Dedifferentiated amniotic fluid mesenchymal stem cell (primary cell): Measurements from ENCODE around the gene HLA-DOB.

Source experiments
- DNase-seq: peaks from one replicate; pipeline ENCODE4 v3.0.0-alpha.2; 2016; ENCODE audit errors: extremely low spot score

Gene HLA-DOB

GRCh38 chr6:32816746-32817204 lies at the start of gene HLA-DOB:
TSS of gene HLA-DOB (minus strand) at chr6:32817002. CDS start at chr6:32816951, 51 bp downstream.
- DNase-seq = no peak

GRCh38 chr6:32865724-32866443 lies 49.1 kb upstream of the HLA-DOB start:
- no peak for DNase-seq

GRCh38 chr6:32862725-32863124 lies 45.9 kb upstream of the HLA-DOB start:
- no peak for DNase-seq

GRCh38 chr6:32860674-32861073 lies 43.9 kb upstream of the HLA-DOB start:
- DNase-seq = no peak

GRCh38 chr6:32858194-32858593 lies 41.4 kb upstream of the HLA-DOB start:
- DNase-seq = no peak

GRCh38 chr6:32857156-32857891 lies 40.5 kb upstream of the HLA-DOB start:
- no peak for DNase-seq

- DNase-seq = no peak
Measured at GRCh38 chr6:32855467-32856174, 38.8 kb upstream of the HLA-DOB start.

- DNase-seq = peak; percentile 16
Measured at GRCh38 chr6:32854376-32855178, 37.8 kb upstream of the HLA-DOB start.

GRCh38 chr6:32853541-32854375 lies 37.0 kb upstream of the HLA-DOB start, which contains the start of the genes PSMB9 and TAP1:
TSS of gene PSMB9 (plus strand) at chr6:32854192. CDS start at chr6:32854230, 38 bp downstream.
TSS of gene TAP1 (minus strand) at chr6:32853704. CDS start at chr6:32853636, 68 bp downstream.
- DNase-seq = peak; percentile 90

GRCh38 chr6:32852844-32853540 lies 36.2 kb upstream of the HLA-DOB start:
- DNase-seq = peak; percentile 20

GRCh38 chr6:32852018-32852843 lies 35.4 kb upstream of the HLA-DOB start:
- DNase-seq = no peak

- DNase-seq = no peak
Measured at GRCh38 chr6:32851025-32851424, 34.2 kb upstream of the HLA-DOB start.

GRCh38 chr6:32849126-32849525 lies 32.3 kb upstream of the HLA-DOB start:
- no peak for DNase-seq

GRCh38 chr6:32847795-32848194 lies 31.0 kb upstream of the HLA-DOB start:
- no peak for DNase-seq

- DNase-seq = no peak
Measured at GRCh38 chr6:32847004-32847403, 30.2 kb upstream of the HLA-DOB start.

GRCh38 chr6:32845384-32845884 lies 28.6 kb upstream of the HLA-DOB start:
- DNase-seq = no peak

GRCh38 chr6:32844839-32845383 lies 28.1 kb upstream of the HLA-DOB start:
- DNase-seq = no peak
